Bronchial epithelial cell (primary cell): ENCODE measurements around the gene CDH22. TPM values are rescaled to one million over a fixed set of nuclear protein-coding genes. Genes with fewer than 3 reads are reported as not detected.

ENCODE experiments used
- DNase-seq: peaks from one replicate; pipeline ENCODE4 v3.0.0-alpha.2; 2010; ENCODE audit warnings: low read depth
- FAIRE-seq: peaks from 2 replicates; lab custom pipeline; 2011; peaks lifted over from hg19 to GRCh38; lab: Jason Lieb, UNC
- H3K27me3 ChIP-seq: 2 replicates; pipeline ENCODE4 v1.5.1; 2011; ENCODE audit warnings: low read length; ENCODE audit not compliant: control insufficient read depth, insufficient read depth
- H3K36me3 ChIP-seq: 2 replicates; pipeline ENCODE4 v1.5.1; 2011; ENCODE audit warnings: low read length; ENCODE audit not compliant: control insufficient read depth, insufficient read depth
- H3K4me3 ChIP-seq: 2 replicates; pipeline ENCODE4 v1.5.1; 2011; ENCODE audit warnings: mild to moderate bottlenecking, low read depth, low read length, control low read depth
- CTCF ChIP-seq: IDR thresholded peaks from 2 replicates; pipeline ENCODE4 v1.5.1; 2011; ENCODE audit warnings: mild to moderate bottlenecking, moderate library complexity, low read length, control low read depth, inconsistent platforms; ENCODE audit not compliant: insufficient read depth, severe bottlenecking
- total RNA-seq: library from RNA; depleted of rRNA; stranded (reverse); fragments of >200 nt; gene quantifications from 2 replicates; pipeline ENCODE4 v1.2.1, GENCODE V29; 2014

CDH22 gene
- total RNA-seq, 1 donor from 2014 or later: not detected

GRCh38 chr20:46229478-46230105, 78.7 kb downstream of the CDH22 start:
- no peaks in the 10 kb centered on the region for H3K36me3 ChIP-seq
- FAIRE-seq: no peak
- no peak for TF ChIP-seq CTCF
- DNase-seq: no peak
- H3K27me3 ChIP-seq: peaks cover 2% of the 10 kb centered on the region
- H3K4me3 ChIP-seq: no peak overlapping the region

- Histone ChIP-seq H3K4me3 (no peak overlapping the region), H3K36me3 (no peaks in the 10 kb centered on the region), H3K27me3 (peaks cover 2% of the 10 kb centered on the region)
- no peak for DNase-seq
- no peak for TF ChIP-seq CTCF
- FAIRE-seq: no peak
Measured at GRCh38 chr20:46228670-46229069, 79.6 kb downstream of the CDH22 start.

- Histone ChIP-seq H3K4me3 (no peak overlapping the region), H3K27me3 (peaks cover 2% of the 10 kb centered on the region), H3K36me3 (no peaks in the 10 kb centered on the region)
- DNase-seq: no peak
- no peak for FAIRE-seq
- TF ChIP-seq CTCF: no peak
Measured at GRCh38 chr20:46227272-46227767, 81.0 kb downstream of the CDH22 start.

- TF ChIP-seq CTCF: no peak
- Histone ChIP-seq H3K27me3 (peaks cover 2% of the 10 kb centered on the region), H3K4me3 (no peak overlapping the region), H3K36me3 (no peaks in the 10 kb centered on the region)
- DNase-seq (peak; percentile 22), FAIRE-seq (no peak)
Measured at GRCh38 chr20:46226602-46227001, 81.7 kb downstream of the CDH22 start.

GRCh38 chr20:46222521-46223007, 85.7 kb downstream of the CDH22 start:
- DNase-seq (no peak), FAIRE-seq (no peak)
- Histone ChIP-seq H3K36me3 (no peaks in the 10 kb centered on the region), H3K27me3 (no peaks in the 10 kb centered on the region), H3K4me3 (no peak overlapping the region)
- no peak for TF ChIP-seq CTCF

GRCh38 chr20:46221256-46221833, 87.0 kb downstream of the CDH22 start:
- H3K36me3 ChIP-seq: no peaks in the 10 kb centered on the region
- FAIRE-seq (no peak), DNase-seq (no peak)
- no peaks in the 10 kb centered on the region for H3K27me3 ChIP-seq
- no peak overlapping the region for H3K4me3 ChIP-seq
- TF ChIP-seq CTCF: no peak
